Vagina (tissue), 2 donors: ENCODE data around the gene ZMYM5. TPM values are rescaled to one million over a fixed set of nuclear protein-coding genes. Genes with fewer than 3 reads are reported as not detected.

Source experiments
- DNase-seq, 2 donors: peaks; one replicate each; pipeline ENCODE4 v3.0.0-alpha.2; 2017; ENCODE audit errors: extremely low spot score in 2 of 2
- H3K27ac ChIP-seq: fragments of 200-600 bp; sonication (generic); one replicate; pipeline ENCODE4 v1.5.1; 2019
- H3K27me3 ChIP-seq: fragments of 200-600 bp; sonication (generic); one replicate; pipeline ENCODE4 v1.5.1; 2019
- H3K36me3 ChIP-seq, 2 donors: fragments of 200-600 bp; sonication (generic); one replicate each; pipeline ENCODE4 v1.5.1; 2017 to 2019
- H3K4me1 ChIP-seq: fragments of 200-600 bp; sonication (generic); one replicate; pipeline ENCODE4 v1.5.1; 2019
- H3K4me3 ChIP-seq, 2 donors: fragments of 200-600 bp; sonication (generic); 1 replicate in 1 of 2; 2 replicates in 1 of 2; pipeline ENCODE4 v1.5.1; 2016 to 2019
- H3K9me3 ChIP-seq: fragments of 200-600 bp; sonication (generic); one replicate; pipeline ENCODE4 v1.5.1; 2019
- CTCF ChIP-seq, 3 experiments: fragments of 450-650 bp in 2 of 3; fragments of 200-600 bp in 1 of 3; sonication (generic) in 1 of 3; IDR thresholded peaks; one replicate each; pipeline ENCODE4 v1.5.1; 2017 to 2019; ENCODE audit warnings: antibody characterized with exemption in 3 of 3, mild to moderate bottlenecking in 2 of 3, moderate library complexity in 2 of 3
- POLR2A ChIP-seq, 2 donors: fragments of 450-650 bp; IDR thresholded peaks; one replicate each; pipeline ENCODE4 v1.6.1; 2017; ENCODE audit warnings: antibody characterized with exemption in 2 of 2, mild to moderate bottlenecking in 2 of 2, moderate library complexity in 2 of 2
- POLR2AphosphoS5 ChIP-seq, 2 donors: sonication (generic); formaldehyde crosslinking; IDR thresholded peaks; one replicate each; pipeline ENCODE4 v1.9.0; 2017; ENCODE audit warnings: antibody characterized with exemption in 2 of 2, mild to moderate bottlenecking in 2 of 2, low read depth in 1 of 2; ENCODE audit not compliant: insufficient read depth in 1 of 2
- intact Hi-C: fragments of 100-400 bp; cut with DNase I; formaldehyde crosslinking; loops from one replicate; pipeline ENCODE4 v1.15.1; 2023
- total RNA-seq: library from RNA; depleted of rRNA; stranded (reverse); fragments of >200 nt; gene quantifications from one replicate; pipeline ENCODE4 v1.2.3, GENCODE V29; 2016

Gene ZMYM5
- total RNA-seq, 1 donor from 2014 or later, result 20.9 TPM

GRCh38 chr13:19810996-19811881 lies 52.2 kb downstream of the ZMYM5 start:
- no peaks in the 10 kb centered on the region for H3K36me3 ChIP-seq
- no peaks in the 10 kb centered on the region for H3K9me3 ChIP-seq
- H3K4me3 ChIP-seq, result no peak overlapping the region
- no peaks in the 10 kb centered on the region for H3K4me1 ChIP-seq
- H3K27ac ChIP-seq, result no peak overlapping the region
- no peak for TF ChIP-seq CTCF (IDR thresholded peaks at IDR 0.05)
- no peak for TF ChIP-seq POLR2A (IDR thresholded peaks at IDR 0.05)
- no peak for TF ChIP-seq POLR2AphosphoS5 (IDR thresholded peaks at IDR 0.05; ENCODE audit: insufficient read depth in 1 of 2, low read depth in 1 of 2)
- DNase-seq, result no peak
- intact Hi-C loops, result no loop called here
- no peaks in the 10 kb centered on the region for H3K27me3 ChIP-seq

GRCh38 chr13:19810151-19810550 lies 53.3 kb downstream of the ZMYM5 start:
- TF ChIP-seq CTCF (IDR thresholded peaks at IDR 0.05) (no peak), POLR2A (IDR thresholded peaks at IDR 0.05) (no peak), POLR2AphosphoS5 (IDR thresholded peaks at IDR 0.05; ENCODE audit: insufficient read depth in 1 of 2, low read depth in 1 of 2) (no peak)
- intact Hi-C loops, result no loop called here

GRCh38 chr13:19805765-19806164 lies 57.7 kb downstream of the ZMYM5 start:
- Histone ChIP-seq H3K4me3 (no peak overlapping the region), H3K9me3 (no peaks in the 10 kb centered on the region), H3K27me3 (no peaks in the 10 kb centered on the region), H3K36me3 (no peaks in the 10 kb centered on the region), H3K27ac (no peak overlapping the region), H3K4me1 (no peaks in the 10 kb centered on the region)
- intact Hi-C loops, result no loop called here
- DNase-seq, result no peak
- TF ChIP-seq POLR2A (IDR thresholded peaks at IDR 0.05) (no peak), CTCF (IDR thresholded peaks at IDR 0.05) (no peak), POLR2AphosphoS5 (IDR thresholded peaks at IDR 0.05; ENCODE audit: insufficient read depth in 1 of 2, low read depth in 1 of 2) (no peak)

More at GRCh38 chr13:19810151-19810550, 53.3 kb downstream of the ZMYM5 start:
- no peak for DNase-seq
- Histone ChIP-seq H3K27me3 (no peaks in the 10 kb centered on the region), H3K4me1 (no peaks in the 10 kb centered on the region), H3K36me3 (no peaks in the 10 kb centered on the region), H3K4me3 (no peak overlapping the region), H3K9me3 (no peaks in the 10 kb centered on the region), H3K27ac (no peak overlapping the region)

- Histone ChIP-seq H3K9me3 (no peaks in the 10 kb centered on the region), H3K4me3 (no peak overlapping the region), H3K27me3 (no peaks in the 10 kb centered on the region), H3K36me3 (no peaks in the 10 kb centered on the region), H3K27ac (no peak overlapping the region), H3K4me1 (no peaks in the 10 kb centered on the region)
- intact Hi-C loops, result no loop called here
- DNase-seq, result no peak
- TF ChIP-seq CTCF (IDR thresholded peaks at IDR 0.05) (no peak), POLR2AphosphoS5 (IDR thresholded peaks at IDR 0.05; ENCODE audit: insufficient read depth in 1 of 2, low read depth in 1 of 2) (no peak), POLR2A (IDR thresholded peaks at IDR 0.05) (no peak)
Observed at GRCh38 chr13:19795956-19796355, 67.5 kb downstream of the ZMYM5 start.

GRCh38 chr13:19794631-19795030 lies 68.8 kb downstream of the ZMYM5 start:
- Histone ChIP-seq H3K27ac (no peak overlapping the region), H3K9me3 (no peaks in the 10 kb centered on the region)

More at GRCh38 chr13:19794631-19795030, 68.8 kb downstream of the ZMYM5 start:
- Histone ChIP-seq H3K27me3 (no peaks in the 10 kb centered on the region), H3K36me3 (no peaks in the 10 kb centered on the region), H3K4me1 (no peaks in the 10 kb centered on the region), H3K4me3 (no peak overlapping the region)
- intact Hi-C loops, result no loop called here
- no peak for DNase-seq
- TF ChIP-seq POLR2A (IDR thresholded peaks at IDR 0.05) (no peak), POLR2AphosphoS5 (IDR thresholded peaks at IDR 0.05; ENCODE audit: insufficient read depth in 1 of 2, low read depth in 1 of 2) (no peak), CTCF (IDR thresholded peaks at IDR 0.05) (no peak)
